OCI-LY1 (cell line): Measurements from ENCODE around the gene CYP51A1.
"Not testable (repeated sequence)": the region's sequence is repeated elsewhere in the genome, so short reads cannot be mapped to it uniquely, and the experiment has no call there.

Experiments
- EZH2 ChIP-seq: fragments of 200-600 bp; sonication (generic), shearing (Covaris generic); IDR thresholded peaks from 2 replicates; pipeline ENCODE4 v1.8.0; 2017; ENCODE audit warnings: borderline replicate concordance, mixed run types, mild to moderate bottlenecking, antibody characterized with exemption, low read length, moderate library complexity, mixed read lengths
- TF ChIP-seq, protein P1 (sequence below): fragments of 200-600 bp; sonication (generic), shearing (Covaris generic); IDR thresholded peaks from 2 replicates; pipeline ENCODE4 v1.5.1; 2017; ENCODE audit warnings: mild to moderate bottlenecking, antibody characterized with exemption, low read length, moderate library complexity, mixed read lengths

DNA sequence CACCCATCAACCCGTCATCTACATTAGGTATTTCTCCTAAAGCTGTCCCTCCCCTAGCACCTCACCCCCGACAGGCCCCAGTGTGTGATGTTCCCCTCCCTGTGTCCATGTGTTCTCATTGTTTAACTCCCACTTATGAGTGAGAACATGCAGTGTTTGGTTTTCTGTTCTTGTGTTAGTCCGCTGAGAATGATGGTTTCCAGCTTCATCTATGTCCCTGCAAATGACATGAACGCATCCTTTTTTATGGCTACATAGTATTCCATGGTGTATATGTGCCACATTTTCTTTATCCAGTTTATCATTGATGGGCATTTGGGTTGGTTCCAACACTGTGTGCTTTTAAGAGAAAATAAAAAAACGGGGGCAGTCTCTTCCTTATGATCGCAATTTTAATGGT is 50.4 kb downstream of the CYP51A1 start:
- TF ChIP-seq, protein P1, sequence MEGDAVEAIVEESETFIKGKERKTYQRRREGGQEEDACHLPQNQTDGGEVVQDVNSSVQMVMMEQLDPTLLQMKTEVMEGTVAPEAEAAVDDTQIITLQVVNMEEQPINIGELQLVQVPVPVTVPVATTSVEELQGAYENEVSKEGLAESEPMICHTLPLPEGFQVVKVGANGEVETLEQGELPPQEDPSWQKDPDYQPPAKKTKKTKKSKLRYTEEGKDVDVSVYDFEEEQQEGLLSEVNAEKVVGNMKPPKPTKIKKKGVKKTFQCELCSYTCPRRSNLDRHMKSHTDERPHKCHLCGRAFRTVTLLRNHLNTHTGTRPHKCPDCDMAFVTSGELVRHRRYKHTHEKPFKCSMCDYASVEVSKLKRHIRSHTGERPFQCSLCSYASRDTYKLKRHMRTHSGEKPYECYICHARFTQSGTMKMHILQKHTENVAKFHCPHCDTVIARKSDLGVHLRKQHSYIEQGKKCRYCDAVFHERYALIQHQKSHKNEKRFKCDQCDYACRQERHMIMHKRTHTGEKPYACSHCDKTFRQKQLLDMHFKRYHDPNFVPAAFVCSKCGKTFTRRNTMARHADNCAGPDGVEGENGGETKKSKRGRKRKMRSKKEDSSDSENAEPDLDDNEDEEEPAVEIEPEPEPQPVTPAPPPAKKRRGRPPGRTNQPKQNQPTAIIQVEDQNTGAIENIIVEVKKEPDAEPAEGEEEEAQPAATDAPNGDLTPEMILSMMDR: not testable (repeated sequence)
- TF ChIP-seq EZH2: not testable (repeated sequence)
